Medulla oblongata (tissue), 1 donor: ENCODE measurements around the gene DLL3.

Experiments used
- DNase-seq: peaks from one replicate; pipeline ENCODE4 v3.0.0-alpha.2; 2015; ENCODE audit errors: extremely low spot score

DLL3 gene

GRCh38 chr19:39554701-39555311, 56.1 kb downstream of the DLL3 start:
- DNase-seq = no peak

- peak; percentile 42 for DNase-seq
Measured at GRCh38 chr19:39555883-39556282, 57.1 kb downstream of the DLL3 start.
